Keratinocyte (primary cell): ENCODE results near the gene BRIP1. TPM values are rescaled to one million over a fixed set of nuclear protein-coding genes. Genes with fewer than 3 reads are reported as not detected.
A peak's percentile ranks its signal among the peaks of the same experiment; 100 is the strongest.

Experiments
- DNase-seq: peaks from one replicate; pipeline ENCODE4 v3.0.0-alpha.2; 2011; ENCODE audit warnings: low read depth, missing footprints, low spot score
- FAIRE-seq: peaks from 2 replicates; lab custom pipeline; 2011; peaks lifted over from hg19 to GRCh38; lab: Jason Lieb, UNC
- H2AFZ ChIP-seq: 2 replicates; pipeline ENCODE4 v1.6.0; 2012; ENCODE audit warnings: low read length, control low read depth, inconsistent platforms; ENCODE audit not compliant: control insufficient read depth
- H3K27ac ChIP-seq: 2 replicates; pipeline ENCODE4 v1.5.1; 2011; ENCODE audit warnings: low read length; ENCODE audit not compliant: control insufficient read depth, insufficient read depth
- H3K27me3 ChIP-seq: 3 replicates; pipeline ENCODE4 v1.6.0; 2011; ENCODE audit warnings: low read length; ENCODE audit not compliant: control insufficient read depth, insufficient read depth; ENCODE audit errors: extremely low read depth
- H3K36me3 ChIP-seq, 2 experiments: 2 replicates in 1 of 2; 3 replicates in 1 of 2; pipeline ENCODE4 v1.5.1; 2011; ENCODE audit warnings: low read length in 2 of 2, mild to moderate bottlenecking in 1 of 2; ENCODE audit not compliant: control insufficient read depth in 2 of 2, insufficient read depth in 2 of 2; ENCODE audit errors: extremely low read depth in 1 of 2
- H3K4me1 ChIP-seq: 3 replicates; pipeline ENCODE4 v1.5.1; 2011; ENCODE audit warnings: low read length; ENCODE audit not compliant: control insufficient read depth, insufficient read depth; ENCODE audit errors: extremely low read depth
- H3K4me2 ChIP-seq: 3 replicates; pipeline ENCODE4 v1.6.0; 2011; ENCODE audit warnings: low read depth, low read length; ENCODE audit not compliant: control insufficient read depth, insufficient read depth; ENCODE audit errors: extremely low read depth
- H3K4me3 ChIP-seq, 3 experiments: fragments of 200-600 bp in 1 of 3; sonication (generic) in 1 of 3; 2 replicates in 2 of 3; 3 replicates in 1 of 3; pipeline ENCODE4 v1.5.1; 2011 to 2016; ENCODE audit warnings: low read length in 3 of 3, mild to moderate bottlenecking in 3 of 3, control low read depth in 2 of 3, inconsistent platforms in 1 of 3, low read depth in 1 of 3, mixed read lengths in 1 of 3, mixed run types in 1 of 3, moderate library complexity in 1 of 3; ENCODE audit not compliant: control insufficient read depth in 2 of 3, insufficient read depth in 2 of 3; ENCODE audit errors: extremely low read depth in 1 of 3
- H3K79me2 ChIP-seq: 2 replicates; pipeline ENCODE4 v1.6.0; 2012; ENCODE audit warnings: low read length; ENCODE audit not compliant: control insufficient read depth, insufficient read depth
- H3K9ac ChIP-seq: 3 replicates; pipeline ENCODE4 v1.6.0; 2011; ENCODE audit warnings: low read length; ENCODE audit not compliant: control insufficient read depth, insufficient read depth; ENCODE audit errors: extremely low read depth
- H3K9me1 ChIP-seq: 3 replicates; pipeline ENCODE4 v1.6.0; 2011; ENCODE audit warnings: low read length; ENCODE audit not compliant: control insufficient read depth, insufficient read depth; ENCODE audit errors: extremely low read depth
- H3K9me3 ChIP-seq: 2 replicates; pipeline ENCODE4 v1.5.1; 2012; ENCODE audit warnings: low read depth, low read length; ENCODE audit not compliant: control insufficient read depth
- H4K20me1 ChIP-seq: 3 replicates; pipeline ENCODE4 v1.6.0; 2011; ENCODE audit warnings: low read length; ENCODE audit not compliant: control insufficient read depth, insufficient read depth; ENCODE audit errors: extremely low read depth
- CTCF ChIP-seq, 3 experiments: IDR thresholded peaks in 1 of 3; conservative IDR thresholded peaks in 1 of 3; optimal IDR thresholded peaks in 1 of 3; 2 replicates in 2 of 3; 3 replicates in 1 of 3; pipeline versions ENCODE3 to v1.5.1; 2011; ENCODE audit warnings: low read length in 3 of 3, mild to moderate bottlenecking in 3 of 3, moderate library complexity in 2 of 3, control low read depth in 1 of 3, inconsistent platforms in 1 of 3; ENCODE audit not compliant: insufficient read depth in 2 of 3; ENCODE audit errors: extremely low read depth in 1 of 3
- EZH2 ChIP-seq: IDR thresholded peaks from one replicate; pipeline ENCODE4 v1.6.1; 2012; ENCODE audit warnings: inconsistent platforms, mild to moderate bottlenecking, low read length, moderate library complexity
- dilution Hi-C: fragments of 300-500 bp; cut with MboI; formaldehyde crosslinking; loops from one replicate; pipeline ENCODE4 v1.7.0; 2020; ENCODE audit warnings: low sequenced_read_pairs; ENCODE audit not compliant: extremely low pct_ligation_motif_present
- polyA plus RNA-seq, 5 experiments: library from polyadenylated mRNA; depleted of rRNA in 3 of 5; stranded (reverse) in 3 of 5; stranded (forward) in 1 of 5; unstranded in 1 of 5; fragments of >200 nt; gene quantifications; 1 replicate in 1 of 5; 2 replicates in 3 of 5; 3 replicates in 1 of 5; pipeline versions ENCODE4 v1.2.1 to v1.2.3, GENCODE V29; 2011 to 2012; ENCODE audit warnings: missing spikeins in 2 of 5, low read depth in 1 of 5, low replicate concordance in 1 of 5

The BRIP1 gene
- polyA plus RNA-seq, 1 donor (not counting 4 experiments of a cell fraction or from before 2014, with no cell fraction given), result 4.0 TPM

GRCh38 chr17:61723914-61724313 lies 139.4 kb downstream of the BRIP1 start:
- no peaks in the 10 kb centered on the region for H3K4me1 ChIP-seq
- TF ChIP-seq CTCF (optimal IDR thresholded peaks at IDR 0.05 in 1 of 3, IDR thresholded peaks at IDR 0.05 in 1 of 3, conservative IDR thresholded peaks at IDR 0.05 in 1 of 3; ENCODE audit: extremely low read depth in 1 of 3, insufficient read depth in 2 of 3, low read length in 3 of 3) (no peak), EZH2 (no peak)
- no peak for FAIRE-seq
- no peaks in the 10 kb centered on the region for H3K36me3 ChIP-seq
- no peaks in the 10 kb centered on the region for H3K9me3 ChIP-seq
- H3K79me2 ChIP-seq, result no peaks in the 10 kb centered on the region
- H3K4me3 ChIP-seq, result no peak overlapping the region
- dilution Hi-C loops, result no loop called here
- no peaks in the 10 kb centered on the region for H3K9me1 ChIP-seq
- no peak overlapping the region for H2AFZ ChIP-seq
- no peak overlapping the region for H3K4me2 ChIP-seq
- H3K9ac ChIP-seq, result no peak overlapping the region
- no peak overlapping the region for H3K27ac ChIP-seq
- no peak for DNase-seq
- H4K20me1 ChIP-seq, result no peaks in the 10 kb centered on the region
- no peaks in the 10 kb centered on the region for H3K27me3 ChIP-seq

DNA sequence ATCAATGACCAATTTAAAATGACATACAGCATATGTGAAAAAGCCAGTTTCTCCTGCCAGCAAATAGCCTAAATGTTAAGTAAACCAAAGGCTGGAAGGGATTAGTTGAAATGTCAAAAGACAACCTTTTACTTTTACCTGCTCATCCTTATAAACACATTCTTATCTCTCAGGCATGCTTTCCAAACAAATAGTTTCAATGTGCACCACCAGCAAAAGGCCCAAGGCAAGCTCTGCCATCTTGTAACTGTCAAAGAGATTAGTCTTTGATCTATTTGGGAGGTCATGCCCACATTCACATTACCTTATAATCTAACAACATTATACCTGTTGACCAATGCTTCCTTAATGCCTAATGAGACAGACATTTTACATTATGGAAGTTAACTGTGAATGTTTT lies 140.1 kb downstream of the BRIP1 start:
- Histone ChIP-seq H2AFZ (no peak overlapping the region), H3K36me3 (no peaks in the 10 kb centered on the region), H3K27me3 (no peaks in the 10 kb centered on the region), H3K4me3 (no peak overlapping the region), H3K9me1 (no peaks in the 10 kb centered on the region), H3K9ac (no peak overlapping the region), H3K9me3 (no peaks in the 10 kb centered on the region), H4K20me1 (no peaks in the 10 kb centered on the region), H3K4me2 (no peak overlapping the region), H3K27ac (no peak overlapping the region), H3K79me2 (no peaks in the 10 kb centered on the region), H3K4me1 (no peaks in the 10 kb centered on the region)
- dilution Hi-C loops, result no loop called here
- FAIRE-seq, result peak; percentile 49
- DNase-seq, result no peak
- TF ChIP-seq CTCF (optimal IDR thresholded peaks at IDR 0.05 in 1 of 3, IDR thresholded peaks at IDR 0.05 in 1 of 3, conservative IDR thresholded peaks at IDR 0.05 in 1 of 3; ENCODE audit: extremely low read depth in 1 of 3, insufficient read depth in 2 of 3, low read length in 3 of 3), result no peak
- TF ChIP-seq EZH2, result no peak
